ENCODE measurements around the gene VIPAS39.

Gene VIPAS39

GRCh38 chr14:77457522-77458248 is at the start of gene VIPAS39, which contains the start of gene AHSA1:
VIPAS39 (minus strand) TSS chr14:77457601; CDS start chr14:77454102, 3,499 bp downstream.
AHSA1 (plus strand) TSS chr14:77458093; CDS start chr14:77458190, 97 bp downstream.
- TF ChIP-seq CTCF (IDR thresholded peaks at IDR 0.05; ENCODE audit: borderline replicate concordance, insufficient read depth, low read depth, low read length): no peak
- peak within 1 kb of the TSS; percentile 85 for H3K4me3 ChIP-seq (ENCODE audit: low read depth, low read length)

- no peak for TF ChIP-seq CTCF (IDR thresholded peaks at IDR 0.05; ENCODE audit: borderline replicate concordance, insufficient read depth, low read depth, low read length)
- H3K4me3 ChIP-seq (ENCODE audit: low read depth, low read length): no peak overlapping the region
Observed at GRCh38 chr14:77505031-77505430, 47.6 kb upstream of the VIPAS39 start.

- H3K4me3 ChIP-seq (ENCODE audit: low read depth, low read length): no peak overlapping the region
- no peak for TF ChIP-seq CTCF (IDR thresholded peaks at IDR 0.05; ENCODE audit: borderline replicate concordance, insufficient read depth, low read depth, low read length)
Observed at GRCh38 chr14:77503138-77503537, 45.7 kb upstream of the VIPAS39 start.

GRCh38 chr14:77502109-77502782 is 44.8 kb upstream of the VIPAS39 start:
- no peak overlapping the region for H3K4me3 ChIP-seq (ENCODE audit: low read depth, low read length)
- TF ChIP-seq CTCF (IDR thresholded peaks at IDR 0.05; ENCODE audit: borderline replicate concordance, insufficient read depth, low read depth, low read length): no peak

- TF ChIP-seq CTCF (IDR thresholded peaks at IDR 0.05; ENCODE audit: borderline replicate concordance, insufficient read depth, low read depth, low read length): no peak
- H3K4me3 ChIP-seq (ENCODE audit: low read depth, low read length): peak overlapping the region; percentile 54
Observed at GRCh38 chr14:77498984-77499527, 41.7 kb upstream of the VIPAS39 start.

GRCh38 chr14:77498120-77498979 is 40.9 kb upstream of the VIPAS39 start, which contains the start of gene ISM2:
ISM2 (minus strand) TSS chr14:77498816; CDS start chr14:77498793, 23 bp downstream.
- no peak for TF ChIP-seq CTCF (IDR thresholded peaks at IDR 0.05; ENCODE audit: borderline replicate concordance, insufficient read depth, low read depth, low read length)
- peak within 1 kb of the TSS; percentile 54 for H3K4me3 ChIP-seq (ENCODE audit: low read depth, low read length)

Data from GM12875 (cell line).